ENCODE measurements around the gene MGAT3. TPM values are rescaled to one million over a fixed set of nuclear protein-coding genes. Genes with fewer than 3 reads are reported as not detected.
"Not testable (repeated sequence)": the region's sequence is repeated elsewhere in the genome, so short reads cannot be mapped to it uniquely, and the experiment has no call there.

MGAT3 gene
- total RNA-seq, 1 donor from 2014 or later, result 0.53 TPM

DNA sequence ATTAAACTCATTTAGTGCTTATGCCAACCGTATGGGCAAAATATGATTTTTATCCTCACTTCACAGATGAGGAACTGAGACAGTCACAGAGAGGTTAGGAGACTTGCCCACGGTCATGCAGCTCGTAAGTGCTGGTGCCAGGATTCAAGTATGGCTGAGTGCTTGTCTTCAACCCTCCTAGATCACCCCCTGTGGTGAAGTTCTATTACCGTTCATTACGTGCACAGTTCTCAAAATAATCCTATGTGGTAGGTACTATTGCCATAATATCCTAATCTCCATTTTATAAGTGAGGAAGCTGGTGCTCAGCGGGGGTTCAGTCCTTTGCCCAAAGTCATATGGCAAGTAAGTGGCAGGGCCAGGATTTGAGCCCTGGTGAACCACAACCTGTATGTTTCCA, 46.8 kb downstream of the MGAT3 start:
- FAIRE-seq, result no peak
- H3K36me3 ChIP-seq (ENCODE audit: control insufficient read depth, insufficient read depth, low read length), result peaks cover 17% of the 10 kb centered on the region
- DNase-seq (ENCODE audit: low read depth), result no peak
- TF ChIP-seq, protein P1, sequence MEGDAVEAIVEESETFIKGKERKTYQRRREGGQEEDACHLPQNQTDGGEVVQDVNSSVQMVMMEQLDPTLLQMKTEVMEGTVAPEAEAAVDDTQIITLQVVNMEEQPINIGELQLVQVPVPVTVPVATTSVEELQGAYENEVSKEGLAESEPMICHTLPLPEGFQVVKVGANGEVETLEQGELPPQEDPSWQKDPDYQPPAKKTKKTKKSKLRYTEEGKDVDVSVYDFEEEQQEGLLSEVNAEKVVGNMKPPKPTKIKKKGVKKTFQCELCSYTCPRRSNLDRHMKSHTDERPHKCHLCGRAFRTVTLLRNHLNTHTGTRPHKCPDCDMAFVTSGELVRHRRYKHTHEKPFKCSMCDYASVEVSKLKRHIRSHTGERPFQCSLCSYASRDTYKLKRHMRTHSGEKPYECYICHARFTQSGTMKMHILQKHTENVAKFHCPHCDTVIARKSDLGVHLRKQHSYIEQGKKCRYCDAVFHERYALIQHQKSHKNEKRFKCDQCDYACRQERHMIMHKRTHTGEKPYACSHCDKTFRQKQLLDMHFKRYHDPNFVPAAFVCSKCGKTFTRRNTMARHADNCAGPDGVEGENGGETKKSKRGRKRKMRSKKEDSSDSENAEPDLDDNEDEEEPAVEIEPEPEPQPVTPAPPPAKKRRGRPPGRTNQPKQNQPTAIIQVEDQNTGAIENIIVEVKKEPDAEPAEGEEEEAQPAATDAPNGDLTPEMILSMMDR (IDR thresholded peaks at IDR 0.05; ENCODE audit: insufficient read depth, low read length, severe bottlenecking), result no peak
- H3K27me3 ChIP-seq (ENCODE audit: control insufficient read depth, insufficient read depth, low read length), result no peaks in the 10 kb centered on the region
- no peak overlapping the region for H3K4me3 ChIP-seq (ENCODE audit: low read depth, low read length)

DNA sequence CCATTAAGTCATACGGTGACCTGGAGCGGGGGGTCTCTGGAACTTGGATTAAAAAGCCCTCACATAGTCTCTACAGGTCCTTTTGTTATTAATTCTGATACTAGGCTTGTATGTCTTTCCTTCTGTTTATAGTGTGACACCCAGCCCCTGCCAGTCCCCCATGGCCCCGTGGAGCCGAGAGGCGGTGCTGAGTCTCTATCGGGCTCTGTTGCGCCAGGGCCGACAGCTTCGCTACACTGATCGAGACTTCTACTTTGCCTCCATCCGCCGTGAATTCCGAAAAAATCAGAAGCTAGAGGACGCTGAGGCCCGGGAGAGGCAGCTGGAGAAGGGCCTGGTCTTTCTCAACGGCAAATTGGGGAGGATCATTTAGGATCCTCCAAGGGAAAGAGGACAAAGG, 47.3 kb downstream of the MGAT3 start:
- DNase-seq (ENCODE audit: low read depth) (no peak), FAIRE-seq (no peak)
- Histone ChIP-seq H3K4me3 (ENCODE audit: low read depth, low read length) (no peak overlapping the region), H3K27me3 (ENCODE audit: control insufficient read depth, insufficient read depth, low read length) (no peaks in the 10 kb centered on the region), H3K36me3 (ENCODE audit: control insufficient read depth, insufficient read depth, low read length) (peaks cover 17% of the 10 kb centered on the region)
- TF ChIP-seq, protein P1 (IDR thresholded peaks at IDR 0.05; ENCODE audit: insufficient read depth, low read length, severe bottlenecking), result no peak

GRCh38 chr22:39507021-39507420, 50.2 kb downstream of the MGAT3 start:
- not testable (repeated sequence) for H3K27me3 ChIP-seq (ENCODE audit: control insufficient read depth, insufficient read depth, low read length); FAIRE-seq; H3K4me3 ChIP-seq (ENCODE audit: low read depth, low read length); DNase-seq (ENCODE audit: low read depth)
- H3K36me3 ChIP-seq (ENCODE audit: control insufficient read depth, insufficient read depth, low read length), result peaks cover 32% of the 10 kb centered on the region

DNA sequence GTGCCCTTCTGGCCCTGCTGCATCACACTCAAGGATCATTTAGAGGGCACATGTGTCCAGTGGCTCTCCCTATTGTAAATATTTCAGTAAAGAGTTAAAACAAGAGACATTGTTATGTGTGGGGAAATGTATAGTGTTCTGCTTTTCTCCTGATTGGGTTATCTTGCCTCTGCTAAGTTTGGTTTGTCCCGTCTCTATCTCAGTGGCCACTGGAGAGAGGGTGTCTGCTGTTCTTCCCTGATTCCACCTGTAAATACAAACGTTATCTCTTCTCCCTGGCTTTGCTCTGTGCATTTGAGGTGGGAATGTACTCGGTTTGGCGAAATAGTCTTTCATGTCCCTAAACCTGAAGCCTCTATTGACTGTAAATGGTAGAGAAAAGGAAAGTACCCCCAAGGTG, 51.6 kb downstream of the MGAT3 start:
- Histone ChIP-seq H3K27me3 (ENCODE audit: control insufficient read depth, insufficient read depth, low read length) (no peaks in the 10 kb centered on the region), H3K36me3 (ENCODE audit: control insufficient read depth, insufficient read depth, low read length) (peaks cover 35% of the 10 kb centered on the region), H3K4me3 (ENCODE audit: low read depth, low read length) (no peak overlapping the region)
- no peak for DNase-seq (ENCODE audit: low read depth)
- no peak for FAIRE-seq
- TF ChIP-seq, protein P1 (IDR thresholded peaks at IDR 0.05; ENCODE audit: insufficient read depth, low read length, severe bottlenecking), result no peak

- TF ChIP-seq, protein P1 (IDR thresholded peaks at IDR 0.05; ENCODE audit: insufficient read depth, low read length, severe bottlenecking), result no peak
- Histone ChIP-seq H3K27me3 (ENCODE audit: control insufficient read depth, insufficient read depth, low read length) (no peaks in the 10 kb centered on the region), H3K4me3 (ENCODE audit: low read depth, low read length) (no peak overlapping the region), H3K36me3 (ENCODE audit: control insufficient read depth, insufficient read depth, low read length) (peaks cover 42% of the 10 kb centered on the region)
- FAIRE-seq (no peak), DNase-seq (ENCODE audit: low read depth) (no peak)
Measured at GRCh38 chr22:39510529-39511149, 53.8 kb downstream of the MGAT3 start.

- FAIRE-seq, result no peak
- Histone ChIP-seq H3K27me3 (ENCODE audit: control insufficient read depth, insufficient read depth, low read length) (no peaks in the 10 kb centered on the region), H3K4me3 (ENCODE audit: low read depth, low read length) (no peak overlapping the region), H3K36me3 (ENCODE audit: control insufficient read depth, insufficient read depth, low read length) (peaks cover 38% of the 10 kb centered on the region)
- TF ChIP-seq, protein P1 (IDR thresholded peaks at IDR 0.05; ENCODE audit: insufficient read depth, low read length, severe bottlenecking), result no peak
- no peak for DNase-seq (ENCODE audit: low read depth)
Measured at GRCh38 chr22:39511226-39511625, 54.4 kb downstream of the MGAT3 start.

All from bronchial epithelial cell (primary cell).